G401 (cell line): ENCODE results near the gene PRODH2. TPM values are rescaled to one million over a fixed set of nuclear protein-coding genes. Genes with fewer than 3 reads are reported as not detected.
"Not testable (repeated sequence)": the region's sequence is repeated elsewhere in the genome, so short reads cannot be mapped to it uniquely, and the experiment has no call there.

ENCODE experiments used
- DNase-seq: peaks from one replicate; pipeline ENCODE4 v3.0.0-alpha.2; 2015; ENCODE audit warnings: low spot score
- in situ Hi-C: cut with HindIII; loops from 2 replicates; pipeline ENCODE4 v1.10.0; 2016; ENCODE audit warnings: low sequenced_read_pairs, mixed read lengths
- total RNA-seq: library from RNA; depleted of rRNA; stranded (reverse); fragments of >200 nt; shearing (Covaris generic); gene quantifications from 2 replicates; pipeline ENCODE4 v1.2.3, GENCODE V29; 2014

The PRODH2 gene
- total RNA-seq, 1 experiment from 2014 or later: not detected

GRCh38 chr19:35806597-35806996 is 6.0 kb downstream of the PRODH2 start:
- in situ Hi-C loops: no loop called here
- no peak for DNase-seq

- no peak for DNase-seq
- in situ Hi-C loops: no loop called here
These were observed 7.0 kb downstream of the PRODH2 start for GRCh38 chr19:35805526-35806102.

- in situ Hi-C loops: no loop called here
- no peak for DNase-seq
These were observed 10.8 kb downstream of the PRODH2 start for GRCh38 chr19:35801828-35802227.

GRCh38 chr19:35797663-35798062 is 15.0 kb downstream of the PRODH2 start:
- DNase-seq: peak; percentile 37

GRCh38 chr19:35796645-35797542 is 15.8 kb downstream of the PRODH2 start:
- DNase-seq: no peak
- in situ Hi-C loops: no loop called here

More at GRCh38 chr19:35797663-35798062, 15.0 kb downstream of the PRODH2 start:
- in situ Hi-C loops: no loop called here

- in situ Hi-C loops, DNase-seq: not testable (repeated sequence)
These were observed 17.1 kb downstream of the PRODH2 start for GRCh38 chr19:35795564-35795963.

- in situ Hi-C loops: no loop called here
- no peak for DNase-seq
These were observed 19.1 kb downstream of the PRODH2 start for GRCh38 chr19:35793381-35794165.

GRCh38 chr19:35792888-35793287 is 19.8 kb downstream of the PRODH2 start:
- no peak for DNase-seq
- in situ Hi-C loops: no loop called here

- in situ Hi-C loops: no loop called here
These were observed 20.3 kb downstream of the PRODH2 start for GRCh38 chr19:35792312-35792711.

GRCh38 chr19:35791814-35792279 is 20.8 kb downstream of the PRODH2 start:
- no peak for DNase-seq
- in situ Hi-C loops: no loop called here

More at GRCh38 chr19:35792312-35792711, 20.3 kb downstream of the PRODH2 start:
- no peak for DNase-seq

- peak; percentile 71 for DNase-seq
These were observed 21.4 kb downstream of the PRODH2 start for GRCh38 chr19:35790981-35791813.

GRCh38 chr19:35789978-35790944 is 22.4 kb downstream of the PRODH2 start:
- no peak for DNase-seq
- in situ Hi-C loops: no loop called here

More at GRCh38 chr19:35790981-35791813, 21.4 kb downstream of the PRODH2 start:
- in situ Hi-C loops: no loop called here

- no peak for DNase-seq
- in situ Hi-C loops: no loop called here
These were observed 23.3 kb downstream of the PRODH2 start for GRCh38 chr19:35789195-35789977.

GRCh38 chr19:35788205-35788960 is 24.3 kb downstream of the PRODH2 start:
- DNase-seq: no peak
- in situ Hi-C loops: no loop called here

GRCh38 chr19:35787227-35787799 is 25.3 kb downstream of the PRODH2 start:
- in situ Hi-C loops: no loop called here

More at GRCh38 chr19:35787227-35787799, 25.3 kb downstream of the PRODH2 start:
- no peak for DNase-seq
